Esophagus squamous epithelium (tissue), 4 donors: Measurements from ENCODE around the gene ELFN2.

ENCODE experiments used
- POLR2A ChIP-seq, 4 donors: fragments of 450-650 bp; IDR thresholded peaks; one replicate each; pipeline ENCODE4 v1.6.1; 2017; ENCODE audit warnings: antibody characterized with exemption in 4 of 4, mild to moderate bottlenecking in 4 of 4, moderate library complexity in 3 of 4
- TF ChIP-seq, protein P1 (sequence below), 6 experiments: fragments of 450-650 bp in 4 of 6; fragments of 200-600 bp in 2 of 6; sonication (generic) in 2 of 6; IDR thresholded peaks; one replicate each; pipeline ENCODE4 v1.5.1; 2016 to 2019; ENCODE audit warnings: antibody characterized with exemption in 6 of 6, mild to moderate bottlenecking in 4 of 6, moderate library complexity in 4 of 6

DNA sequence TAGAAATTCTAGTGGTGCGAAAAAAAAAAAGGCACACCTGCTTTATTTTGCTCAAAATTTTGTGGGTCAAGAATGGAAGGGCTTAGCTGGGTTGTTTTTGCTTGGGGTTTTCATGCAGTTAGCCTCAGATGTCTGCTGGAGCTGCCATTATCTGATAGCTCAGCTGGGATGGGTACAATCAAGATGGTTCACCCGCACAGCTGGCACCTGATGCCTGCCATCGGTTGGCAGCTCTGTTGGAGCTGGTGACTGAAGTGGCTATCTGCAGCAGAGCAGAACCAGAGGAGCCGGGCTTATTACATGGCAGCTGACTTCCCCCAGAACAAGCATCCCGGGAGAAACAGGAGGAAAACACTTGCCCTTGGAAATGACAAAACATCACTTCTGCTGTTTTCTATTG, 12.1 kb upstream of the ELFN2 start:
- TF ChIP-seq, protein P1, sequence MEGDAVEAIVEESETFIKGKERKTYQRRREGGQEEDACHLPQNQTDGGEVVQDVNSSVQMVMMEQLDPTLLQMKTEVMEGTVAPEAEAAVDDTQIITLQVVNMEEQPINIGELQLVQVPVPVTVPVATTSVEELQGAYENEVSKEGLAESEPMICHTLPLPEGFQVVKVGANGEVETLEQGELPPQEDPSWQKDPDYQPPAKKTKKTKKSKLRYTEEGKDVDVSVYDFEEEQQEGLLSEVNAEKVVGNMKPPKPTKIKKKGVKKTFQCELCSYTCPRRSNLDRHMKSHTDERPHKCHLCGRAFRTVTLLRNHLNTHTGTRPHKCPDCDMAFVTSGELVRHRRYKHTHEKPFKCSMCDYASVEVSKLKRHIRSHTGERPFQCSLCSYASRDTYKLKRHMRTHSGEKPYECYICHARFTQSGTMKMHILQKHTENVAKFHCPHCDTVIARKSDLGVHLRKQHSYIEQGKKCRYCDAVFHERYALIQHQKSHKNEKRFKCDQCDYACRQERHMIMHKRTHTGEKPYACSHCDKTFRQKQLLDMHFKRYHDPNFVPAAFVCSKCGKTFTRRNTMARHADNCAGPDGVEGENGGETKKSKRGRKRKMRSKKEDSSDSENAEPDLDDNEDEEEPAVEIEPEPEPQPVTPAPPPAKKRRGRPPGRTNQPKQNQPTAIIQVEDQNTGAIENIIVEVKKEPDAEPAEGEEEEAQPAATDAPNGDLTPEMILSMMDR (IDR thresholded peaks at IDR 0.05) = no peak
- no peak for TF ChIP-seq POLR2A (IDR thresholded peaks at IDR 0.05)
